Frontal cortex (tissue), 4 donors: ENCODE data around the gene GOLPH3. TPM values are rescaled to one million over a fixed set of nuclear protein-coding genes. Genes with fewer than 3 reads are reported as not detected.
"Not testable (repeated sequence)": the region's sequence is repeated elsewhere in the genome, so short reads cannot be mapped to it uniquely, and the experiment has no call there.

ENCODE experiments used
- DNase-seq, 2 donors: peaks; one replicate each; pipeline ENCODE4 v3.0.0; 2012; ENCODE audit warnings: low spot score in 2 of 2
- FAIRE-seq: peaks from 2 replicates; lab custom pipeline; 2012; peaks lifted over from hg19 to GRCh38; lab: Jason Lieb, UNC
- total RNA-seq: library from RNA; depleted of rRNA; stranded (reverse); fragments of >200 nt; gene quantifications from one replicate; pipeline ENCODE4 v1.2.3, GENCODE V29; 2014
- donor health status: control.
- donor health status: control.
- donor health status: control.

Gene GOLPH3
- total RNA-seq, 1 donor from 2014 or later = 66.9 TPM

GRCh38 chr5:32172186-32172911 is 1.8 kb downstream of the GOLPH3 start:
- DNase-seq, FAIRE-seq: not testable (repeated sequence)

- DNase-seq = no peak
- no peak for FAIRE-seq
Measured at GRCh38 chr5:32170303-32171151, 3.6 kb downstream of the GOLPH3 start.

GRCh38 chr5:32168460-32169033 is 5.6 kb downstream of the GOLPH3 start:
- FAIRE-seq (no peak), DNase-seq (no peak)

GRCh38 chr5:32165597-32165996 is 8.5 kb downstream of the GOLPH3 start:
- FAIRE-seq (no peak), DNase-seq (no peak)

GRCh38 chr5:32163785-32164184 is 10.3 kb downstream of the GOLPH3 start:
- DNase-seq = no peak

GRCh38 chr5:32163053-32163452 is 11.1 kb downstream of the GOLPH3 start:
- FAIRE-seq (no peak), DNase-seq (no peak)

More at GRCh38 chr5:32163785-32164184, 10.3 kb downstream of the GOLPH3 start:
- no peak for FAIRE-seq

- FAIRE-seq (no peak), DNase-seq (no peak)
Measured at GRCh38 chr5:32160228-32160627, 13.9 kb downstream of the GOLPH3 start.

- DNase-seq = no peak
- FAIRE-seq = no peak
Measured at GRCh38 chr5:32159328-32160072, 14.6 kb downstream of the GOLPH3 start.

- DNase-seq (no peak), FAIRE-seq (no peak)
Measured at GRCh38 chr5:32158679-32158975, 15.5 kb downstream of the GOLPH3 start.

- no peak for DNase-seq
- no peak for FAIRE-seq
Measured at GRCh38 chr5:32157078-32157477, 17.0 kb downstream of the GOLPH3 start.

- DNase-seq = no peak
- no peak for FAIRE-seq
Measured at GRCh38 chr5:32156635-32157034, 17.5 kb downstream of the GOLPH3 start.

- FAIRE-seq (no peak), DNase-seq (no peak)
Measured at GRCh38 chr5:32155211-32155610, 18.9 kb downstream of the GOLPH3 start.

GRCh38 chr5:32153723-32154122 is 20.4 kb downstream of the GOLPH3 start:
- no peak for FAIRE-seq
- no peak for DNase-seq

GRCh38 chr5:32151198-32151597 is 22.9 kb downstream of the GOLPH3 start:
- no peak for FAIRE-seq
- no peak for DNase-seq

GRCh38 chr5:32150366-32150765 is 23.8 kb downstream of the GOLPH3 start:
- no peak for FAIRE-seq
- DNase-seq = no peak

- FAIRE-seq (no peak), DNase-seq (no peak)
Measured at GRCh38 chr5:32147959-32148358, 26.2 kb downstream of the GOLPH3 start.

- DNase-seq (no peak), FAIRE-seq (no peak)
Measured at GRCh38 chr5:32147236-32147635, 26.9 kb downstream of the GOLPH3 start.

- DNase-seq = no peak
- FAIRE-seq = no peak
Measured at GRCh38 chr5:32145378-32145777, 28.7 kb downstream of the GOLPH3 start.

GRCh38 chr5:32144378-32145207 is 29.5 kb downstream of the GOLPH3 start:
- DNase-seq (no peak), FAIRE-seq (no peak)
